ENCODE measurements around the gene VAMP8.

DNA sequence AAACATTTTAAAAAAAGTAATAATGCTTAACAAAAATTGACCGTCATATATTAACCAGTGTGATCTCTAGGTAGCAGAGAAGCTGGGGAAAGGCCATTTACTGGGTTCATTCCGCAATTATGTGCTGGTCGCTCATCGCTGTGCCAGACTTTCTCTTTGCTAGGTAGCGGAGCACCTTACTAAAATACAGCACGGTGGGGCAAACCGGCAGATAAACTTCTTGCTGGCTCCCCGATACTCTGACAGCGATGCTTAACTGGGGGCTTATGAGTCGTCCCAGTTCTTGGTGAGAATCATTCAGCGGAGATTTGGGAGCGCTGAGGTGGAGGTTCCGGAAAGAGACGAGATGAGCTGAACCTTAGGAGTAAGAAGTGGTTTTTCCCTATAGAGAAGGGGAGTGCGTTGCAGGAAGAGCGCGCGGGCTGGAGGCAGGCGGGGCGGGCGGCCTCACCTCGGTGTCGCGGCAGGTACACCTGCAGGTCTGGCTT lies 33.9 kb downstream of the VAMP8 start:
- TF ChIP-seq, protein P1, sequence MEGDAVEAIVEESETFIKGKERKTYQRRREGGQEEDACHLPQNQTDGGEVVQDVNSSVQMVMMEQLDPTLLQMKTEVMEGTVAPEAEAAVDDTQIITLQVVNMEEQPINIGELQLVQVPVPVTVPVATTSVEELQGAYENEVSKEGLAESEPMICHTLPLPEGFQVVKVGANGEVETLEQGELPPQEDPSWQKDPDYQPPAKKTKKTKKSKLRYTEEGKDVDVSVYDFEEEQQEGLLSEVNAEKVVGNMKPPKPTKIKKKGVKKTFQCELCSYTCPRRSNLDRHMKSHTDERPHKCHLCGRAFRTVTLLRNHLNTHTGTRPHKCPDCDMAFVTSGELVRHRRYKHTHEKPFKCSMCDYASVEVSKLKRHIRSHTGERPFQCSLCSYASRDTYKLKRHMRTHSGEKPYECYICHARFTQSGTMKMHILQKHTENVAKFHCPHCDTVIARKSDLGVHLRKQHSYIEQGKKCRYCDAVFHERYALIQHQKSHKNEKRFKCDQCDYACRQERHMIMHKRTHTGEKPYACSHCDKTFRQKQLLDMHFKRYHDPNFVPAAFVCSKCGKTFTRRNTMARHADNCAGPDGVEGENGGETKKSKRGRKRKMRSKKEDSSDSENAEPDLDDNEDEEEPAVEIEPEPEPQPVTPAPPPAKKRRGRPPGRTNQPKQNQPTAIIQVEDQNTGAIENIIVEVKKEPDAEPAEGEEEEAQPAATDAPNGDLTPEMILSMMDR (IDR thresholded peaks at IDR 0.05; ENCODE audit: low read depth, low read length, poor library complexity, severe bottlenecking) = no peak
- no peak for TF ChIP-seq EZH2phosphoT487 (IDR thresholded peaks at IDR 0.05; ENCODE audit: borderline replicate concordance, low read length)

All from DOHH2 (cell line).